Measurements from ENCODE around the gene IL10RA. TPM values are rescaled to one million over a fixed set of nuclear protein-coding genes. Genes with fewer than 3 reads are reported as not detected.
"Not testable (repeated sequence)": the region's sequence is repeated elsewhere in the genome, so short reads cannot be mapped to it uniquely, and the experiment has no call there.

Gene IL10RA
- total RNA-seq, 2 donors from 2014 or later: 7.3 to 10.2 TPM

GRCh38 chr11:118007040-118007439 is 20.8 kb downstream of the IL10RA start:
- Histone ChIP-seq H3K27ac (peak overlapping the region in 1 of 4 donors; percentile 72), H3K4me1 (no peaks in the 10 kb centered on the region)

GRCh38 chr11:118007563-118008270 is 21.5 kb downstream of the IL10RA start:
- ATAC-seq; H3K36me3 ChIP-seq (replicated peaks in 1 of 2; ENCODE audit: insufficient read depth in 1 of 2, low read depth in 2 of 2); H3K27me3 ChIP-seq; intact Hi-C loops (cut with DNase I); DNase-seq; H3K9me3 ChIP-seq; H3K4me1 ChIP-seq; H3K4me3 ChIP-seq: not testable (repeated sequence)
- H3K27ac ChIP-seq: peak overlapping the region in 1 of 4 donors; percentile 72
- 66 to 75% methylated on average over 11 of the region's 11 CpGs for WGBS, 2 donors

More at GRCh38 chr11:118007040-118007439, 20.8 kb downstream of the IL10RA start:
- Histone ChIP-seq H3K36me3 (replicated peaks in 1 of 2; ENCODE audit: insufficient read depth in 1 of 2, low read depth in 2 of 2) (no peaks in the 10 kb centered on the region), H3K4me3 (no peak overlapping the region), H3K9me3 (no peaks in the 10 kb centered on the region), H3K27me3 (no peaks in the 10 kb centered on the region)
- intact Hi-C loops (cut with DNase I): no loop called here
- DNase-seq (no peak), ATAC-seq (no peak)
- TF ChIP-seq CTCF (IDR thresholded peaks at IDR 0.05) (no peak), POLR2A (IDR thresholded peaks at IDR 0.05) (no peak)
- WGBS, 2 donors: 78 to 85% methylated on average over 5 of the region's 5 CpGs

- no peak overlapping the region for H3K4me3 ChIP-seq
- ATAC-seq (no peak), DNase-seq (no peak)
- no peaks in the 10 kb centered on the region for H3K36me3 ChIP-seq (replicated peaks in 1 of 2; ENCODE audit: insufficient read depth in 1 of 2, low read depth in 2 of 2)
- WGBS, 2 donors: 68 to 69% methylated on average over 4 of the region's 4 CpGs
- peak overlapping the region in 1 of 4 donors; percentile 72 for H3K27ac ChIP-seq
- TF ChIP-seq POLR2A (IDR thresholded peaks at IDR 0.05) (no peak), CTCF (IDR thresholded peaks at IDR 0.05) (no peak)
- intact Hi-C loops (cut with DNase I): no loop called here
- H3K27me3 ChIP-seq: no peaks in the 10 kb centered on the region
- H3K4me1 ChIP-seq: no peaks in the 10 kb centered on the region
- H3K9me3 ChIP-seq: no peaks in the 10 kb centered on the region
Measured at GRCh38 chr11:118008271-118008911, 22.2 kb downstream of the IL10RA start.

- Histone ChIP-seq H3K27me3 (no peaks in the 10 kb centered on the region), H3K4me1 (no peaks in the 10 kb centered on the region), H3K36me3 (replicated peaks in 1 of 2; ENCODE audit: insufficient read depth in 1 of 2, low read depth in 2 of 2) (no peaks in the 10 kb centered on the region), H3K27ac (peak overlapping the region in 2 of 4 donors; percentile 28 to 73), H3K9me3 (no peaks in the 10 kb centered on the region), H3K4me3 (no peak overlapping the region)
- no peak for DNase-seq
- intact Hi-C loops (cut with DNase I): no loop called here
- no peak for ATAC-seq
- WGBS, 2 donors: 55 to 61% methylated on average over 9 of the region's 9 CpGs
- no peak for TF ChIP-seq CTCF (IDR thresholded peaks at IDR 0.05)
- no peak for TF ChIP-seq POLR2A (IDR thresholded peaks at IDR 0.05)
Measured at GRCh38 chr11:118009864-118010737, 23.9 kb downstream of the IL10RA start.

All from body of pancreas (tissue), 4 donors.